Measurements from ENCODE around the gene SMPD2. TPM values are rescaled to one million over a fixed set of nuclear protein-coding genes. Genes with fewer than 3 reads are reported as not detected.

SMPD2 gene
- total RNA-seq, 1 donor from 2014 or later, result 19.7 TPM

DNA sequence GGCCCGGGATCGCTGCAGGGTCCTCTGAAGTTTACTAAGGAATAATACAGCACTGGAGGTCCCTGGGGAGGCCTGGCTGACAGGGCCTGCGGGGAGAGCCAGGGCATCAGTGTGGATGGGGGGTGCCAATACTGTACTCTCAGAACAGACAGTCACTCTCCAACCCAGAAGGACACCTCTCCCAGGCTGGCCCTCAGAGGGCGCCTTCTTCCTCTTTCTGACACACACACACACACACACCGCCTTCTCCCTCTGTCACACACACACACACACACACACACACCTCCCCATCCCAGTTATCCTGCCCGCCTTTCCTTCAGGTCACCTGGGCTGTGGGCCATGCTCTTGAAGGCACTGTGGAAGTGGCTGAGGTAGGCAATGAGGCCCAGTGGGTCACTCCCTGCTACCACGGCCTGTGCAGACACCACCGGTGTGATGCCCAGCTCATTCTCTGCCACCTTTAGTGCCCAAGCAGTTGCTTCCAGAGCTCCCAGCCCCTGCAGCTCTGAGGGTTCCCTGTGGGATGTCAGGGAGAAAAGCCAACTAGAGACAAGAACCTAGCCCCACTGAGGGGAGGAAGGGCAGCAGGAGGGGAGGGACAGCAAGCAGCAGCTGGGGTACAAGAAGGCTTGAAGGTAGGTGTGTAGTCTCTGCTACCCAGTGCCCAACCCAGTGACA is 7.5 kb downstream of the SMPD2 start:
- FAIRE-seq (no peak), DNase-seq (ENCODE audit: low read depth) (no peak)
- no peaks in the 10 kb centered on the region for H3K27me3 ChIP-seq (ENCODE audit: control insufficient read depth, insufficient read depth, low read length)
- peaks cover 11% of the 10 kb centered on the region for H3K36me3 ChIP-seq (ENCODE audit: control insufficient read depth, insufficient read depth, low read length)
- no peak overlapping the region for H3K4me3 ChIP-seq (ENCODE audit: low read depth, low read length)
- TF ChIP-seq, protein P1, sequence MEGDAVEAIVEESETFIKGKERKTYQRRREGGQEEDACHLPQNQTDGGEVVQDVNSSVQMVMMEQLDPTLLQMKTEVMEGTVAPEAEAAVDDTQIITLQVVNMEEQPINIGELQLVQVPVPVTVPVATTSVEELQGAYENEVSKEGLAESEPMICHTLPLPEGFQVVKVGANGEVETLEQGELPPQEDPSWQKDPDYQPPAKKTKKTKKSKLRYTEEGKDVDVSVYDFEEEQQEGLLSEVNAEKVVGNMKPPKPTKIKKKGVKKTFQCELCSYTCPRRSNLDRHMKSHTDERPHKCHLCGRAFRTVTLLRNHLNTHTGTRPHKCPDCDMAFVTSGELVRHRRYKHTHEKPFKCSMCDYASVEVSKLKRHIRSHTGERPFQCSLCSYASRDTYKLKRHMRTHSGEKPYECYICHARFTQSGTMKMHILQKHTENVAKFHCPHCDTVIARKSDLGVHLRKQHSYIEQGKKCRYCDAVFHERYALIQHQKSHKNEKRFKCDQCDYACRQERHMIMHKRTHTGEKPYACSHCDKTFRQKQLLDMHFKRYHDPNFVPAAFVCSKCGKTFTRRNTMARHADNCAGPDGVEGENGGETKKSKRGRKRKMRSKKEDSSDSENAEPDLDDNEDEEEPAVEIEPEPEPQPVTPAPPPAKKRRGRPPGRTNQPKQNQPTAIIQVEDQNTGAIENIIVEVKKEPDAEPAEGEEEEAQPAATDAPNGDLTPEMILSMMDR (IDR thresholded peaks at IDR 0.05; ENCODE audit: insufficient read depth, low read length, severe bottlenecking), result no peak

DNA sequence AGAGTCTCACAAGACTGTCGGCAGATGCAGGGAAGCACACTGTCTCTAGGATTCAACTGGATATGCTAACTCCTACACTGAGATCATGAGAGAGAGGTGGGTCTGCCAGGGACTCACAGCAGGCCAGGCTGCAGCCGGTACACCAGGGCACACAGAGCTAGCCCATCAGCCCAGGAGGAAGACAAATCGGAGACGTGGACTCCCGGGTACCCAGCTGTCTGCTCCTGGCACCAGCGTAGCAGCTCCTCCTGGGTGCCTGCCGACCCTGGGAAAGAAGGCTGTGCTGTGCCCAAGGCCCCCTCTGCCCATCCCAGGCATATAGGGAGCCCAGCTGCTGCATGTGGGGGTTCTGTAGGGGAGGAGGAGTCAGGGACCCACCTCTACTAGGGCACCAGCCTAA is 8.1 kb downstream of the SMPD2 start:
- peaks cover 8% of the 10 kb centered on the region for H3K36me3 ChIP-seq (ENCODE audit: control insufficient read depth, insufficient read depth, low read length)
- no peak for DNase-seq (ENCODE audit: low read depth)
- no peak for FAIRE-seq
- TF ChIP-seq, protein P1 (IDR thresholded peaks at IDR 0.05; ENCODE audit: insufficient read depth, low read length, severe bottlenecking), result no peak
- H3K27me3 ChIP-seq (ENCODE audit: control insufficient read depth, insufficient read depth, low read length), result no peaks in the 10 kb centered on the region
- H3K4me3 ChIP-seq (ENCODE audit: low read depth, low read length), result no peak overlapping the region

DNA sequence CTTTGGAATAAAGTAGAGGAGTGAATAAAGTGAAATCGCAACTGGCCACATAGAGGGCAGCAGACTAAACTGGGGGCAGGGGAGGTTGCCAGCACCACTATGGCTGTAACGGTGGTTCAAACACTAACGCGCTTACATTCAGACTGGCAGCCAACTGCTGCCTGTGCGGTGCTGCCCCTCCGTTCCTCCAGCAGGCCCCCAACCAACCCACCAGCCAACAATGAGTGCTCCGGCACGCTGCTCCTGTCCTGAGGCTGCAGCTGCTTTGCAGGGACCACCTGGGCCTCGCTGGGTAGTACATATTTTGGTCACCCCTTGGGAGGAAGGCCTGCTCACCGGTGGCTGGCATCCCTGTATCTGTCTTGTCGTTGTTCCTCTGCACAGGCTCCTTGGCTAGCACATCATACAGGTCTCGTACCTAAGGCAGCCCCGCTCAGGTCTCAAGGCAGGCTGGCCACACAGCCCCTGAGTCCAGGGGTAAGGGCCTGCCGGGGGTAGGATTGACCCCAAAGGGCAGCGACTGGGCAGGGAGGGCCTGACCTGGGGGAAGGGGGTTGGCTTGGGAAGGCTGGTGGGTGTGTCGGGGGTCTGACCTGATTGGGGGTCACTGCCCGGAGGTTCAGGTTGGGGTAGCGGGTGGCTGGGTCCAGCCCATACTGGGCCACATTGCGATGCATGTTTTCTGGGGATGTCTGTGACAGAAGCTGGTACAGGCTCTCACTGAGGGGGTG is 8.7 kb downstream of the SMPD2 start:
- FAIRE-seq, result no peak

DNA sequence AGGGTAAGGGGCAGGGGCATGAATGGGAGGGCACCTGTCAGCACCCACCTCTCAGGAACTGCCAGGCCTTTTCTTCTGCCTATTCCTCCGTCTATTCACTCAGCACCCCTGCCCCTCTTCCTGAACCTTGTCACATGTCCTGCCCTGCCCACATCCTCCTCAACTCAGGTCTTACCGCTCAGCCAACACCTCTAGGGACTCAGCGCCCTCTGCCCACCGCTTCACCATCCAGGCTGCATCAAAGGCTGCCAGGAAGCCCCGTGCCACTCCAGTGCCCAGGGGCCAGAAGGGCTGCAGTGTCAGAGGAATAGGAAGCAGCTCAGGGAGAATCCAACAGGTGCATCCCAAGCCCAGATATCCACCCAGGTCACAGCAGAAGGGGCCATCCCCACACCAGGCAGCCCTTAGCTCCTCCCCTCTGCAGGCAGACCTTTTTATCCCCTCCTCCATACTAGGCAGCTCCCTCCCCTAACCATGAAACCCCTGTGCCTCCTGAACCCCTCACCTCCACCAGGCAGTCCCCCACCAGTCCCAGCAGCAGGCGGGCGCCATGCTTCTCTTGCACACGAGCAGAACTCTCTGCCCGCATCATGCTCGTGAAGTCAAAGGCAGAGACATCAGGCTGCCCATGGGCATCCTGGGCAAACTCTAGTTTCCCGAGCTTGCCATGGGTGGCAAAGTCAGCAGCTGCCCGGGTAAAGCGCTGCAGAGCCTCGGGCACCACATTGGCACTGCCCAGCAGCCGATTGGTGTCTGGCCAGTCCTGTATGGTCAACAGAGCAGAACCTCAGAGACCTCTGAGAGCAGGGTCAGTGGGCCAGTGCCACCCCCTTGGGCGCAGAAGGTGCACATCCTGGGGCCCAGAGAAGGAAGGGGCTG is 9.5 kb downstream of the SMPD2 start:
- Histone ChIP-seq H3K36me3 (ENCODE audit: control insufficient read depth, insufficient read depth, low read length) (peaks cover 6% of the 10 kb centered on the region), H3K27me3 (ENCODE audit: control insufficient read depth, insufficient read depth, low read length) (no peaks in the 10 kb centered on the region), H3K4me3 (ENCODE audit: low read depth, low read length) (no peak overlapping the region)
- FAIRE-seq (no peak), DNase-seq (ENCODE audit: low read depth) (no peak)
- TF ChIP-seq, protein P1 (IDR thresholded peaks at IDR 0.05; ENCODE audit: insufficient read depth, low read length, severe bottlenecking), result no peak

More for the DNA sequence above, 8.7 kb downstream of the SMPD2 start:
- Histone ChIP-seq H3K27me3 (ENCODE audit: control insufficient read depth, insufficient read depth, low read length) (no peaks in the 10 kb centered on the region), H3K36me3 (ENCODE audit: control insufficient read depth, insufficient read depth, low read length) (peaks cover 6% of the 10 kb centered on the region), H3K4me3 (ENCODE audit: low read depth, low read length) (no peak overlapping the region)
- DNase-seq (ENCODE audit: low read depth), result no peak
- TF ChIP-seq, protein P1 (IDR thresholded peaks at IDR 0.05; ENCODE audit: insufficient read depth, low read length, severe bottlenecking), result no peak

DNA sequence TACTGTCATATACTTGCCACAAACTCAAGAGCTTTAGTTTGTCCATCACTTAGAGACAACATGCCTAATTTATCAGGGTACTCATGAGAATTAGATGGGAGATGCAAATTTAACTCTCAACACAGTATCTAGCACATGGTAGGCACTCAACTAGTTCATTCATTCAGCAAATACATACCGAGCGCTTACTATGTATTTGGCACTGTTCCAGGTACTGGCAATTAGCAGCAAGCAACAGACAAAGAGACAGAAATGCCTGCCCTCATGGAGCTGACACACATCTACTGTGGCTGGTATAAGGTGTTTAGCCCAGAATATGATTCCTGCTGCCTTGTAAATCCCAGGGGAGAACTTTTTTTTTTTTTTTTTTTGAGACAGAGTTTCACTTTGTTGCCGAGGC is 10.3 kb downstream of the SMPD2 start:
- DNase-seq (ENCODE audit: low read depth), result no peak
- peaks cover 5% of the 10 kb centered on the region for H3K36me3 ChIP-seq (ENCODE audit: control insufficient read depth, insufficient read depth, low read length)
- no peak for FAIRE-seq
- no peak overlapping the region for H3K4me3 ChIP-seq (ENCODE audit: low read depth, low read length)
- no peaks in the 10 kb centered on the region for H3K27me3 ChIP-seq (ENCODE audit: control insufficient read depth, insufficient read depth, low read length)
- TF ChIP-seq, protein P1 (IDR thresholded peaks at IDR 0.05; ENCODE audit: insufficient read depth, low read length, severe bottlenecking), result no peak
